HTR-8/SVneo (cell line): ENCODE data around the gene SEC61B.

Source experiments
- DNase-seq: peaks from one replicate; pipeline ENCODE4 v3.0.0; 2011; ENCODE audit warnings: low spot score, mixed read lengths; ENCODE audit not compliant: insufficient read length
- FAIRE-seq: peaks from 2 replicates; lab custom pipeline; 2011; peaks lifted over from hg19 to GRCh38; lab: Jason Lieb, UNC

The SEC61B gene

DNA sequence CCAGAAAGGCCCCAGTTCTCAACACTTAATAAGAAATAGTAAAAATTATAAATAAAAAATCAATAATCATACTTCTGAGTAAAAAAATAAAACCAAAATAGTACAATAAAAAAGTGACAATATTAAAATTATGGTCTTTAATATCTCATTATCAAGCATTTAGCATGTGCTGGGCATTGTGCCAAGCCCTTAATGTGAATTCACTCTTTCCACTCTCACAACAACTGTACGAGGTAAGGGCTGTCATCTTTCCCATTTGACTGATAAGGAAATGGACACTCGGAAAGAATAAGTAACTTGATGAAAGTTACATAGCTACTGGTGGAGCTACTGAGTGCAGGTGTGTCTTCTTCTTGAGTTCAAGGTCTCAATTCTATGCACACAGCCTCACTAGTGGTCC, 43.6 kb downstream of the SEC61B start:
- no peak for DNase-seq
- no peak for FAIRE-seq

DNA sequence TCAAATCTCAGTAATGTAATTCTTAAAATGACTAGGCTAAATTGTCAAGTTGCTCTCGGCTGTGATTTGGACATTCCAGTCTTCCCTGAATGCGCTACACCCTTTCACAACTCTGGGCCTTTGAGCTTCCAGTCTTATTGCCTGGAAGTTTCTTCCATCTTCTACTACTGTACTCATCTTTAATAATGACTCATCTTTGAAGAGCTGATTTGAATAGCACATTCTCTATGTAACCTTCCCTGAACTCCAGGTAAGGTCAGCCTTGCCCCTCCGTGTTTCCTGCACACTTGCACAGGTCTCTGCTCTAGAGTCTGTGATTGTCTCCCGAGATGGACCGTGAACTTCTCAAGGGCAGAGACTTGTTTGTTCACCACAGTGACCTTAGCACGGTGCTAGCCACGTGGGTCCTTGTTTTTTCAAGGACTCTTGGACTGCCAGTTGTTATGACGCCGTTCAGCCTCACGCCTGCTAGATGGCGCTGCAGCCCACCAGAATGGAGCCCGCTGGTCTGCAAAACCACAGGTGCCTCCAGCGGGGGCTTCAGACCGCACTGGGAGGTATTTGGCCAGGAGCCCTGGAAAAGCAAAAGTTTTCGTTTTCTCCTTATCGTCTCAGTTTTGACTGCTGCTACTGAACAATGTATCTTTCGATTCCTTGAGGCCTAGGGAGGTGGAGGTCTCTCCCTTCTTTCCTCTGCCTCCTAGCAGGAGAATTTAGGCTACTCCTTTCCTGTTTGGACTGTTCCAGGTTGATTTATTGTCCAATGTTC, 44.4 kb downstream of the SEC61B start:
- FAIRE-seq (no peak), DNase-seq (peak; percentile 43)

DNA sequence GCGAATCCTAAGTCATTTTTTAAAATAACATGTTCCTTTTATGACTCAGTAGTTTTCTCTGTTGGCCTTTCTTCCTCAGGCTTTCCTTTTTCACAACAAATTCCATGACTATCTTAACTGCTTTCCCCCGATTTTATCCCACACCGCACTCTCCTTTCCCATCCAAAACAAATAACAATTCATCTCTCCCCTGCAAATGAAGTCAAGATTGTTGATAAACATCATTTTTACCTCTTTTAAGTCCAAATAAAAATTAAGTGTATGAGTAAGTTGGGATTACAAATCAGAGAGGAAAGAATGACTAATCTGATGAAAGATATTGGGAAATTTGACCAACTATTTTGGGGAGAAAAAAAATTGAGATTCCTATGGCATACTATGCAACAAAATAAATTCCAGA, 47.3 kb downstream of the SEC61B start:
- FAIRE-seq (no peak), DNase-seq (no peak)

DNA sequence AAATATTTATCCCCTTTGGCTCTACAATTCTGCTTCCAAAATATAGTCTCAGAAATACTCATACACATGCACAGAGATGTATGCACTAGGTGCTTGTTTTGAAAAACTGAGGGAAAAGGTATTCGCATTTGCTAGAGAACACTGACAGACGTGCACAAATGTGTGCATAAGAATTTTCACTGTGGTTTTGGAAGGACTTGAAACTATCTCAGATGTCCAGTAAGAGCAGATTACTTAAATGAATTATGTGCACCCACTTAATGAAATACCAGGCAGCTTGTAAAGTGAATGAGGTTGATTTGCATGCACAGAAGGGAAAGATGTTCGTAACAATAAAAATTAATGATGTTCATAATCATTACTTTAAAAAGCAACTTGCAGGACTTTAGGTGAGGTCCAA, 48.4 kb downstream of the SEC61B start:
- DNase-seq (no peak), FAIRE-seq (no peak)

DNA sequence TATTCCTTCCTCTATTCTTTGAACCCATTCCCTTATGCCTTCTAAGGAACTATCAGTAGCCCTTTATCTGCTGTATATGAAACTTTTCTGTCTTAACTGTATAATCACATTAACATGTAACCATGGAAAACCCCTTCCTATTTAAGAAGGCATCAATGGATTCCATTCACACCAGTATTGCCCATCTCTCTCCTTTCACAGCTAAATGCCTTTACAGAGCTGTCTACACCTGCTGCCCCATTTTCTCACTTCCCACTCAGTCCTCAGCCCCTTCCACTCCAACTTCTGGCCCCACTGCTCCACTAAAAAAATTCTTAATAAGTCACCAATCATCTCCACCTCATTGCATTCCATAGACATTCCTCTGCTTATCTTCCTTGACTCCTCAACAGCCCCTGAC, 50.8 kb downstream of the SEC61B start:
- no peak for FAIRE-seq
- DNase-seq, result no peak

DNA sequence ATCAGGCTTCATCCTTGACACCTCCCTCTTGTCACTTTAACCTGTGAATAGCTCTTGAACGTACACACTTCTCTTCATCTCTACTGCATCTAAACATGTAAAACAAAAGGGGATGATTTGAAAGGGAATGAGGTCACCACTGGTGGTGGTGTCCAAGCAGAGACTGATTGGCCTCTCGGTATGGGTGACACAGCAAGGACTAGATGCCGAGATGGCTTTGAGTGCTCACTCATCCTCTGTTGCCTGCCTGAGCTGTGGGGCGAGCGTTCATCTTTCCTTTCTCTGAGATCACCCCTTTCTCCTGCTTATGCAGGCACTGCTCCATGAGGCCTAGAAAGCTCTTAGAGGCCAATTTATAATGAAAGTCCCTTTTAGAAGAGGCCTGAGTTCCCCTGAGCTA, 51.9 kb downstream of the SEC61B start:
- FAIRE-seq (no peak), DNase-seq (no peak)

DNA sequence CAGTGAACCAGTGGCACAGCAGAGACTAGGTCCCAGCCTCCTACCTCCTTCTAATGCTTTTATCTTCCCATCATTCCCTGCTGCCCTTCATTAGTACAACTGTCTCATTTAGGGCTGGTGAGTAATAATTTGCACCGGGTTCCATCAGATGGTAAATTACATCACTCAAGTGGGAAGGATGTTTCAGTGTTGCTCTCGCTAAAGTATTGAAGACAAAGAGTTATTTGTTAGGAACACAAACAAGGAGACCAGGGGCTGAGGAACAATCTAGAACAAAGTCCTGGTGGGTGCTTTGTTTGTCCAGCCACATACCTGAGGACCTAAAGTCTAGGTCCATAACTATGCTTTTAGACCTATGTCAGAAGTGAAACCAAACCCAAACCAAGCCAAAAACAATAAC, 52.4 kb downstream of the SEC61B start:
- no peak for FAIRE-seq
- no peak for DNase-seq
